RWPE2 (cell line): ENCODE measurements around the gene ADAMTS13.

Experiments
- ATAC-seq: fragments of 200-7000 bp; cut with Tn5 transposase; 3 replicates; pipeline ENCODE4 v1.9.1; 2021; ENCODE audit warnings: low read depth
- DNase-seq: peaks from one replicate; pipeline ENCODE4 v3.0.0-alpha.2; 2020; ENCODE audit warnings: low spot score
- H3K27ac ChIP-seq: fragments of 450-650 bp; 2 replicates; pipeline ENCODE4 v1.5.1; 2017; ENCODE audit warnings: mild to moderate bottlenecking; ENCODE audit not compliant: poor library complexity, severe bottlenecking
- H3K27me3 ChIP-seq: fragments of 250-450 bp; sonication (Bioruptor Pico); 2 replicates; pipeline ENCODE4 v1.5.1; 2021; ENCODE audit warnings: mild to moderate bottlenecking, moderate library complexity; ENCODE audit not compliant: insufficient read depth, poor library complexity, severe bottlenecking
- H3K36me3 ChIP-seq: fragments of 250-450 bp; sonication (Bioruptor Pico); 2 replicates; pipeline ENCODE4 v1.5.1; 2020; ENCODE audit warnings: low read depth, mild to moderate bottlenecking, moderate library complexity
- H3K4me1 ChIP-seq: fragments of 250-450 bp; sonication (Bioruptor Pico); 2 replicates; pipeline ENCODE4 v1.5.1; 2021; ENCODE audit warnings: mild to moderate bottlenecking, moderate library complexity; ENCODE audit not compliant: insufficient read depth, poor library complexity, severe bottlenecking
- H3K4me3 ChIP-seq: fragments of 250-450 bp; sonication (Bioruptor Pico); 2 replicates; pipeline ENCODE4 v1.5.1; 2021; ENCODE audit warnings: mild to moderate bottlenecking, moderate library complexity; ENCODE audit not compliant: severe bottlenecking
- H3K9me3 ChIP-seq: fragments of 250-450 bp; sonication (Bioruptor Pico); 2 replicates; pipeline ENCODE4 v1.5.1; 2021; ENCODE audit warnings: mild to moderate bottlenecking, moderate library complexity; ENCODE audit not compliant: severe bottlenecking
- CTCF ChIP-seq: fragments of 450-650 bp; IDR thresholded peaks from one replicate; pipeline ENCODE4 v1.5.1; 2017; ENCODE audit warnings: mild to moderate bottlenecking, moderate library complexity; ENCODE audit not compliant: poor library complexity, severe bottlenecking

Gene ADAMTS13

DNA sequence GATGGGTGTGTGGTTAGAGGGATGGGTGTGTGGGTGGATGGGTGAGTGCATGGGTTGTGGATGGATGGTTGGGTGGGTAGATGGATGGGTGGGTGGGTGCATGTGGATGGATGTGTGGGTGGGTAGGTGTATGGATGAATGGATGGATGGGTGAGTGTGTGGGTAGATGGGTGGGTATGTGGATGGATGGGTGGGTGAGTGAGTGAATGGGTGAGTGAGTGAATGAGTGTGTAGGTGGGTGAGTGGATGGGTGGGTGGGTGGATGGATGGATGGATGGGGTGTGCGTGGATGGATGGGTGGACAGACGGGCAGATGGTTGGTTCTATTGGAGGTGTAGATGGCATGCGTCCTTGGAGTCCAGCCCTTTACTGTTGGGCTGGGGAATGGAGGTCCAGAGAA lies 28.8 kb upstream of the ADAMTS13 start:
- no peaks in the 10 kb centered on the region for H3K4me1 ChIP-seq
- no peak overlapping the region for H3K4me3 ChIP-seq
- TF ChIP-seq CTCF: no peak
- no peaks in the 10 kb centered on the region for H3K27me3 ChIP-seq
- ATAC-seq (no peak), DNase-seq (no peak)
- H3K36me3 ChIP-seq: no peaks in the 10 kb centered on the region
- H3K9me3 ChIP-seq: no peaks in the 10 kb centered on the region
- H3K27ac ChIP-seq: no peak overlapping the region

GRCh38 chr9:133394687-133395271 lies 27.4 kb upstream of the ADAMTS13 start:
- H3K4me1 ChIP-seq: no peaks in the 10 kb centered on the region
- ATAC-seq: peak; percentile 29; the same call in 2 of the 3 replicates
- no peak for DNase-seq
- no peak for TF ChIP-seq CTCF
- no peak overlapping the region for H3K27ac ChIP-seq
- H3K27me3 ChIP-seq: no peaks in the 10 kb centered on the region
- H3K4me3 ChIP-seq: no peak overlapping the region
- H3K36me3 ChIP-seq: no peaks in the 10 kb centered on the region
- H3K9me3 ChIP-seq: no peaks in the 10 kb centered on the region

GRCh38 chr9:133396952-133397351 lies 25.2 kb upstream of the ADAMTS13 start:
- Histone ChIP-seq H3K27ac (no peak overlapping the region), H3K9me3 (no peaks in the 10 kb centered on the region), H3K36me3 (no peaks in the 10 kb centered on the region), H3K27me3 (no peaks in the 10 kb centered on the region), H3K4me1 (no peaks in the 10 kb centered on the region), H3K4me3 (no peak overlapping the region)
- ATAC-seq: no peak
- no peak for DNase-seq
- no peak for TF ChIP-seq CTCF

DNA sequence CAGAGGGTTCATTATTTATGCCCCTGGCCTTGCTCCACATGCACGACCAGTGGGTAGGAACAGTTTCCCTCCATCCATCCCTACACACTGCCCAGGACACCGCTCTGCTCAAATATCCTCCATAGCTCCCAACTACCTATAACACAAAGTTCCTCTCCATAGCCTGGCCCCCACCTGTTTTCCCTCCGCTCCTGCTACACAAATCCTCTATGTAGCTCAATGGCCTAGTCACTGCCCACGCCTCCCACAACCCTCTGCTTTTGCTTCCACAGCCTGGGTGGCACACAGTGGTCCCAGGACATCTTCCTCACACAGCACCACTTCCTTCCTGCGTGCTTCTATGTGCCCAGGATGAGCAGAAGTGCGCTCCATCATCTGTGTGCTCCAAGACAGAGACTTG lies 24.8 kb upstream of the ADAMTS13 start:
- Histone ChIP-seq H3K36me3 (no peaks in the 10 kb centered on the region), H3K4me1 (no peaks in the 10 kb centered on the region), H3K27me3 (no peaks in the 10 kb centered on the region), H3K4me3 (no peak overlapping the region), H3K9me3 (no peaks in the 10 kb centered on the region), H3K27ac (no peak overlapping the region)
- ATAC-seq (no peak), DNase-seq (no peak)
- no peak for TF ChIP-seq CTCF

GRCh38 chr9:133397895-133398294 lies 24.3 kb upstream of the ADAMTS13 start:
- TF ChIP-seq CTCF: no peak
- Histone ChIP-seq H3K4me1 (no peaks in the 10 kb centered on the region), H3K9me3 (no peaks in the 10 kb centered on the region), H3K36me3 (no peaks in the 10 kb centered on the region), H3K4me3 (no peak overlapping the region), H3K27me3 (no peaks in the 10 kb centered on the region), H3K27ac (no peak overlapping the region)
- DNase-seq (no peak), ATAC-seq (no peak)
